Right renal pelvis (tissue), 4 donors: Measurements from ENCODE around the gene PARVA. TPM values are rescaled to one million over a fixed set of nuclear protein-coding genes. Genes with fewer than 3 reads are reported as not detected.
"Not testable (repeated sequence)": the region's sequence is repeated elsewhere in the genome, so short reads cannot be mapped to it uniquely, and the experiment has no call there.

Experiments
- DNase-seq, 4 donors: peaks; one replicate each; pipeline ENCODE4 v3.0.0-alpha.2; 2013; ENCODE audit warnings: low read depth in 4 of 4, low spot score in 3 of 4, missing footprints in 1 of 4
- polyA plus RNA-seq, 4 donors: library from polyadenylated mRNA; unstranded; fragments of 120-200 nt; gene quantifications; one replicate each; pipeline ENCODE4 v1.2.1, GENCODE V29; 2013; ENCODE audit not compliant: insufficient read length in 4 of 4

PARVA gene, protein sequence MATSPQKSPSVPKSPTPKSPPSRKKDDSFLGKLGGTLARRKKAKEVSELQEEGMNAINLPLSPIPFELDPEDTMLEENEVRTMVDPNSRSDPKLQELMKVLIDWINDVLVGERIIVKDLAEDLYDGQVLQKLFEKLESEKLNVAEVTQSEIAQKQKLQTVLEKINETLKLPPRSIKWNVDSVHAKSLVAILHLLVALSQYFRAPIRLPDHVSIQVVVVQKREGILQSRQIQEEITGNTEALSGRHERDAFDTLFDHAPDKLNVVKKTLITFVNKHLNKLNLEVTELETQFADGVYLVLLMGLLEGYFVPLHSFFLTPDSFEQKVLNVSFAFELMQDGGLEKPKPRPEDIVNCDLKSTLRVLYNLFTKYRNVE
- polyA plus RNA-seq, result 100 to 1,000 TPM; 106 to 126 (median 121) TPM

GRCh38 chr11:12377106-12377823 is at the start of gene PARVA:
TSS of gene PARVA (plus strand) at chr11:12377571. CDS start at chr11:12377648, 77 bp downstream.
- DNase-seq, result peak in 3 of 4 donors; percentile 51 to 74 (median 71)

DNA sequence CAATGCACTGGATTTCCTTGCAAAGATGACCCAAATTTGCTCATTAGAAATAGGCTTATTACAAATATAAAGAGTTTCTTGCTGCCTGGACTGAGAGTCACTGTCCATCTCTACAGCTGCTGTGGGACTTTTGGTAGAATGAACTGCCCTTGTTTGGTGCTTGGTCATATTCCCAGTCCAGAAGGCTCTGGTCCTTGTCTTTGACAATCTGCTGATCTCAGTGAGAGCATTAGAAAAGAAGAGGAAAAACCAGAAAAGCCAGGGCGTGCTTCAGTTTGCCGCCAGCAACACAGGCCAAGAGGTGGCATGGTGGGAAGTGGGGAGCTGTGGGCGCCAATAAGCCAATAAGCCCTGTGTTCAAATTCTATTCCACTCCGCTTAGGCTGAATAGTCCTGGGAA is 48.2 kb upstream of the PARVA start:
- no peak for DNase-seq

- no peak for DNase-seq
Observed at GRCh38 chr11:12329797-12330196, 47.6 kb upstream of the PARVA start.

- DNase-seq, result no peak
Observed at GRCh38 chr11:12330485-12331231, 46.7 kb upstream of the PARVA start.

DNA sequence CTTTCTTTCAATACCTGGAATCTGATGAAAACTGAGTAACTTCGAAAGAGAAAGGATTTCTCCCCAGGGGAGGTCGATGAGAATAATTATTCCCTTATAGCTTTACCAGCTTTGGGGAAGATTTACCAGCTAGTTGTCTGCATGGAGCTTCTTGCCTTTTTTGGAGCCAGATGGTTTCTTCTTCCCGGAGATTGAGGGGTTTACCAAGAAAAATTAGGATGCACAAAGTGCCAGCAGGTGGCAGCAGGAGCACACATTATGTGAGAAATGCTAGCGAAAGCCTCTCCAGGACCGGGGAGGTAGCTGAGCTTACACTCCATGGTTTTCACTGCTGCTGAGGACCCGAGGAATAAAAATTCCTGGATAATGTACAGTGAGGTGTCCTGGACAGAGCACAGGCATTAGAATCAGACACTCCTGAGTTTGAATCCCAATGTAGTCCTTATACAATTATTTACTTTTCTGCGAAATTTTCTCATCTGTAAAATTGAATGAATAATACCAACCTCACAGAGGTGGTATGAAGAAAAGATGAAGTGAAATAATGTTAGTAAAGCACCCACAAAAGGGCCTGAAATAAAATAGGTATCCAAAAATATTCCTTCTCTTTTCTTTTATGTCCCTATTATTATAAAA is 46.0 kb upstream of the PARVA start:
- DNase-seq, result peak; percentile 76 to 84 (median 81)

DNA sequence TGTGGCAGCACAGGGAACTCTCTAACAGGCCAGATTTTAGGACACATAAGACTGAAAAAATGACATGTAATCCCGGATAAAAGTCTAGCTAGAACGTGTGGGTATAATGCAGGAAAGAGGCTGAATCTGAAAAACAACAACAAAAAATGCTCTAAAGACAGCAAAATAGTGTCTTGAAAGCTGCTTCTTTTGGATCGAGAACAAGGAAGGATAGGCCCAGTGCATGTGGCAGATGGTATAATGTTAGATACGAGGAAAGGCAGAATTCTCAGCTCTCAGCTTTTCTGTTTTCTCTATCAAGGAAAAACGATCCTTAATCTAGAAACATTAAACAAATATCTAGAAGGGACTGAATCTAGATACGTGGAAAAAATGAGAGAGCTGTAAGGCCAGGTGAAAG is 33.8 kb upstream of the PARVA start:
- no peak for DNase-seq

- DNase-seq, result no peak
Observed at GRCh38 chr11:12353534-12353933, 23.8 kb upstream of the PARVA start.

- DNase-seq, result no peak
Observed at GRCh38 chr11:12354750-12355545, 22.4 kb upstream of the PARVA start.

DNA sequence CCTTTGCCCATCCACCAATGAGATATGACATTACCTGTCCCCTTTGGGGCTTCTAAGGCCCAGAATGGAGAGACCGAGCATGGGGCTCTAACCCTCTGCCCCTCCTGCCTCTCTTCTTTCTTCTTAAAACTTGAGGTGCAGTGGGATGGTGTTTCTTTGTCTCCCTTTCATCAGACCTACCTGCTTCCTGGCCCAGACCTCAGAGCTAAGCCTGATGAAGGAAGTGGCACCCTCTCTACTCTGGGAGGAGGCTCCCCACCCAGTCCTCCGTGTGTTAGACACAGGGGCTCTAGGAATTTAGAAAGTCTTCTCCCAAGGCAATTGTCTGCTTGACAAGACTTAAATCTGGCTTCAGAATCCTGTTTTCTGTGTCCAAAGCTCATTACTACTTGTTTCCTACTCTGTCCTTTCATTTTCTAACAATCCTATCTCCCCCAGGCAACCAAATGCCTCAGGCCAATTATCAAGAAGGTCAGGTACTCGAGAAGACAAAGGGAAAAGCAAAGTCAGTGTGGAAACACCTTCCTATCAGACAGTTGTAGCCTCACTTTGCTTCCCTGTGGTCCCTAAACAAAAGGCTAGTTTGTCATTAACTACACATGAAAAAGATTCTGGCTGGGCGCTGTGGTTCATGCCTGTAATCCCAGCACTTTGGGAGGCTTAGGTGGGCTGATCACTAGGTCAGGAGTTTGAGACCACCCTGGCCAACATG is 20.3 kb upstream of the PARVA start:
- DNase-seq, result no peak

DNA sequence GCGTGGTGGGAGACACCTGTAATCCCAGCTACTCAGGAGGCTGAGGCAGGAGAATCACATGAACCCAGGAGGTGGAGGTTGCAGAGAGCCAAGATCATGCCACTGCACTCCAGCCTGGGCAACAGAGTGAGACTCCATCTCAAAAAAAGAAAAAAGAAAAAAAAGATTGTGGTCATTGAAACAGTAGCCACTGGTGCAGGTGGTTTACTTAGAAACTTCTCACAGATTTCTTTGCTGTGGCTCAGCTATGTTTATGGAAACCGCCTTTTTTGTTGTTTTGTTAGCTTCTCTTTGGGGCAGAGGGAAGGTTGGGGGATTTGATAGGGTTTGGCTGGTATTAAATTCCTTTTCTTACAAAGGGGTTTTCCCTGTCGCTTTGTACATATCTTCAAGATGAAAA is 19.7 kb upstream of the PARVA start:
- DNase-seq, result not testable (repeated sequence)

GRCh38 chr11:12358302-12359188 is 18.8 kb upstream of the PARVA start:
- no peak for DNase-seq

DNA sequence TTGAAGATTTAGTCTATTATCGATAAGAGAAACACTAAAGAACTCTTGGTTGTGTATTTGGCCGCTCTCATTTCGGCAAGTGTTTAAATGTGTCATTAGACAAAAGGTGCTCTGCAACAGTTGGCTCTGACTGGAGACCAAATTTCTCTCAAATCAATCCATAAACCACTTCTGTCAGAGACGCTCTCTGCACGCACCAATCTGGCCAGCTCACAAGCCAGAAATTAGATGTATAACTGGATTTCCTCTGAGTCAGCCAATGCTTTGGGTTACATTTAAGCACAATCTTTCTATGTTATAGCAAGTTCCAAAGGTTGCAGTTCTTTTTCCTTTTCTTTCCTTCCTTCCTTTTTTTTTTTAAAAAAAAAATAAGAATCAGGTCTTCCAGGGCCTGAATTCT is 17.6 kb upstream of the PARVA start:
- DNase-seq, result no peak

GRCh38 chr11:12361682-12362081 is 15.7 kb upstream of the PARVA start:
- DNase-seq, result no peak

- no peak for DNase-seq
Observed at GRCh38 chr11:12362857-12363256, 14.5 kb upstream of the PARVA start.

GRCh38 chr11:12363373-12363772 is 14.0 kb upstream of the PARVA start:
- no peak for DNase-seq

DNA sequence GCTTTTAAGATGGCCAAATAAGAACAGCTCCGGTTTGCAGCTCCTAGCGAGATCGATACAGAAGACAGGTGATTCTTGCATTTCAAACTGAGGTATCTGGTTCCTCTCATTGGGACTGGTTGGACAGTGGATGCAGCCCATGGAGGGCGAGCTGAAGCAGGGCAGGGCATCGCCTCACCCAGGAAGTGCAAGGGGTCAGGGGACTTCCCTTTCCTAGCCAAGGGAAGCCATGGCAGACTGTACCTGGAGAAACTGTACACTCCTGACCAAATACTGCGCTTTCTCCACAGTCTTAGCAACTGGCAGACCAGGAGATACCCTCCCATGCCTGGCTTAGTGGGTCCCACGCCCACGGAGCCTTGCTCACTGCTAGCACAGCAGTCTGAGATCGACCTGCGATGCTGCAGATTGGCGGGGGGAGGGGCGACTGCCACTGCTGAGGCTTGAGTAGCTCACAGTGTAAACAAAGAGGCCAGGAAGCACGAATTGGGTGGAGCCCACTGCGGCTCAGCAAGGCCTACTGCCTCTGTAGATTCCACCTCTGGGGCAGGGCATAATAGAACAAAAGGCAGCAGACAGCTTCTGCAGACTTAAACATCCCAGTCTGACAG is 11.3 kb upstream of the PARVA start:
- DNase-seq, result not testable (repeated sequence)

DNA sequence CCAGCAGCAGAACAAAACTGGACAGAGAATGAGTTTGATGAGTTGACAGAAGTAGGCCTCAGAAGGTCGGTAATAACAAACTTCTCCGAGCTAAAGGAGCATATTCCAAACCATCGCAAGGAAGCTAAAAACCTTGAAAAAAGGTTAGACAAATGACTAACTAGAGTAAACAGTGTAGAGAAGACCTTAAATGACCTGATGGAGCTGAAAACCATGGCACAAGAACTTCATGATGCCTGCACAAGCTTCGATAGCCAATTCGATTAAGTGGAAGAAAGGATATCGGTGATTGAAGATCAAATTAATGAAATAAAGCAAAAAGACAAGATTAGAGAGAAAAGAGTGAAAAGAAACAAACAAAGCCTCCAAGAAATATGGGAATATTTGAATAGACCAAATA is 10.3 kb upstream of the PARVA start:
- not testable (repeated sequence) for DNase-seq

DNA sequence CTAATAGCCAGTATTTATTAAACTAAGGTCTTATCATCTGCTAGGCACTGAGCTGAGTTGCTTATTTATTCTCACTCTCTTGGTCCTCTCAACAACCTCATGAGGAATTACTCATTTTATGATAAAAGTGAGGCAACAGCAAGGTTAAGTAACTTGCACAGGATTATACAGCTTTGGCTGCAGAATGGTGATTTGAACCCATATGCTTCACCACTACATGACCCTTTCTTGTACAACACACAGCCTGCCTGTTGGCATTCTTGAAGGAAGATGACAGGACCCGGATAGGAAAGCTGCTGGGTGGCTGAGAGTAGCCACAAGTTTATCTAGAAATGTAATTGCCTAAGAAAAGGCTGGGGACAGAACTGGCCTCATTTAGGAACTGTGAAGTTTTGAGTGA is 5.3 kb upstream of the PARVA start:
- DNase-seq, result no peak
